Ovary (tissue), 9 donors: ENCODE results near the gene HSF5. TPM values are rescaled to one million over a fixed set of nuclear protein-coding genes. Genes with fewer than 3 reads are reported as not detected.

ENCODE experiments used
- DNase-seq, 5 donors: peaks; one replicate each; pipeline ENCODE4 v3.0.0-alpha.2; 2019 to 2020
- H3K27ac ChIP-seq, 2 donors: fragments of 200-600 bp; one replicate each; pipeline versions ENCODE4 v1.5.1 to v1.8.0; 2019 to 2022
- H3K27me3 ChIP-seq: fragments of 200-600 bp; one replicate; pipeline ENCODE4 v1.8.0; 2022
- H3K36me3 ChIP-seq: fragments of 200-600 bp; sonication (generic); one replicate; pipeline ENCODE4 v1.5.1; 2019
- H3K4me1 ChIP-seq: one replicate; pipeline ENCODE4 v1.8.1; 2013; ENCODE audit warnings: mild to moderate bottlenecking, moderate library complexity; ENCODE audit not compliant: insufficient read depth
- H3K4me3 ChIP-seq: fragments of 200-600 bp; sonication (generic); one replicate; pipeline ENCODE4 v1.5.1; 2017
- H3K9me3 ChIP-seq, 2 donors: fragments of 200-600 bp in 1 of 2; sonication (generic) in 1 of 2; one replicate each; pipeline versions ENCODE4 v1.5.1 to v1.8.1; 2013 to 2019; ENCODE audit warnings: mild to moderate bottlenecking in 1 of 2, moderate library complexity in 1 of 2
- EP300 ChIP-seq: sonication (generic); formaldehyde crosslinking; IDR thresholded peaks from one replicate; pipeline ENCODE4 v1.6.1; 2017; ENCODE audit warnings: antibody characterized with exemption
- POLR2A ChIP-seq: fragments of 450-650 bp; IDR thresholded peaks from one replicate; pipeline ENCODE4 v1.6.1; 2017; ENCODE audit warnings: antibody characterized with exemption, mild to moderate bottlenecking, moderate library complexity
- WGBS, 3 donors: extraction: QIAGEN DNeasy Blood & Tissue Kit in 1 of 3; methylation state at CpG; one replicate each; pipeline versions ENCODE4 v1.1.5 to v1.1.7; 2013 to 2017; 5-methylcytosine and 5-hydroxymethylcytosine counted together
- intact Hi-C, 4 donors: fragments of 100-400 bp; cut with DNase I; formaldehyde crosslinking; loops; one replicate each; pipeline versions ENCODE4 v1.11.0 to v1.15.1; 2022 to 2023
- polyA plus RNA-seq, 2 donors: library from polyadenylated mRNA; stranded (reverse); fragments of 200-250 nt in 1 of 2; fragments of 350-450 nt in 1 of 2; fragmentation: Illumina TruSeq in 1 of 2; extraction: RNeasy Lipid Tissue Mini Kit (QIAGEN cat#74804) in 1 of 2; gene quantifications; one replicate each; pipeline ENCODE4 v1.2.3, GENCODE V29; 2013 to 2014
- total RNA-seq, 7 donors: library from RNA; depleted of rRNA in 2 of 7; stranded (reverse); fragments of >200 nt in 2 of 7; fragmentation: NEBNext Ultra II Directional in 3 of 7; extraction: Animal tissue kit (Norgen Biotek cat#: 25700) in 3 of 7; gene quantifications; one replicate each; pipeline versions ENCODE4 v1.1.0 to v1.2.4, GENCODE V29; 2016 to 2023
- TF ChIP-seq, protein P1 (sequence below), 3 donors: fragments of 450-650 bp in 2 of 3; fragments of 200-600 bp in 1 of 3; IDR thresholded peaks; one replicate each; pipeline versions ENCODE4 v1.5.1 to v1.8.0; 2016 to 2022; ENCODE audit warnings: antibody characterized with exemption in 3 of 3, mild to moderate bottlenecking in 1 of 3
- donor health status: DM: no; HTN: no; CAD: no; lungs with moderate emphysema.
- donor health status: DM: no; HTN: no; CAD: no.
- donor health status: Bipolar disorder and iron deficiency.
- donor health status: DM: yes; HTN: yes; CAD: no.
- donor health status: DM: no; HTN: no; CAD: no.
- donor health status: DM: yes; HTN: yes; CAD: no.

HSF5 gene
- total and polyA plus RNA-seq, 9 donors: 0.05 TPM; not detected in 7

DNA sequence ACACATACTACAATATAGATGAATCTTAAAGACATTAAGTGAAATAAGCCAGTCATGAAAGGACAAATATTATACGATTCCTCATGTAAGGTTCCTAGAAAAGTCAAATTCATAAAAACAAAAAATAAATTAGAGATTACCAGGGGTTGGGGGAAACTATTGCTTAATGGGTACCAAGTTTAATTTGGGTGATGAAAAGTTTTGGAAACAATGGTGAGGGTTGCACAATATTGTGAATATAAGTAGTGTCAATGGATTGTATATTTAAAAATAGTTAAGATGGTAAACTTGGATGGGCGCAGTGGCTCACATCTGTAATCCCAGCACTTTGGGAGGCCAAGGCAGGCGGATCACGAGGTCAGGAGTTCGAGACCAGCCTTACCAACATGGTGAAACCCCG, 17.9 kb downstream of the HSF5 start:
- TF ChIP-seq, protein P1, sequence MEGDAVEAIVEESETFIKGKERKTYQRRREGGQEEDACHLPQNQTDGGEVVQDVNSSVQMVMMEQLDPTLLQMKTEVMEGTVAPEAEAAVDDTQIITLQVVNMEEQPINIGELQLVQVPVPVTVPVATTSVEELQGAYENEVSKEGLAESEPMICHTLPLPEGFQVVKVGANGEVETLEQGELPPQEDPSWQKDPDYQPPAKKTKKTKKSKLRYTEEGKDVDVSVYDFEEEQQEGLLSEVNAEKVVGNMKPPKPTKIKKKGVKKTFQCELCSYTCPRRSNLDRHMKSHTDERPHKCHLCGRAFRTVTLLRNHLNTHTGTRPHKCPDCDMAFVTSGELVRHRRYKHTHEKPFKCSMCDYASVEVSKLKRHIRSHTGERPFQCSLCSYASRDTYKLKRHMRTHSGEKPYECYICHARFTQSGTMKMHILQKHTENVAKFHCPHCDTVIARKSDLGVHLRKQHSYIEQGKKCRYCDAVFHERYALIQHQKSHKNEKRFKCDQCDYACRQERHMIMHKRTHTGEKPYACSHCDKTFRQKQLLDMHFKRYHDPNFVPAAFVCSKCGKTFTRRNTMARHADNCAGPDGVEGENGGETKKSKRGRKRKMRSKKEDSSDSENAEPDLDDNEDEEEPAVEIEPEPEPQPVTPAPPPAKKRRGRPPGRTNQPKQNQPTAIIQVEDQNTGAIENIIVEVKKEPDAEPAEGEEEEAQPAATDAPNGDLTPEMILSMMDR (IDR thresholded peaks at IDR 0.05): no peak
- TF ChIP-seq EP300: no peak
- no peak for TF ChIP-seq POLR2A
- intact Hi-C loops: no loop called here
- 87 to 93% (median 90%) methylated on average over 6 of the region's 6 CpGs for WGBS, 3 donors
- DNase-seq: no peak
- Histone ChIP-seq H3K27me3 (no peaks in the 10 kb centered on the region), H3K36me3 (no peaks in the 10 kb centered on the region), H3K4me1 (no peaks in the 10 kb centered on the region), H3K27ac (no peak overlapping the region), H3K4me3 (no peak overlapping the region), H3K9me3 (no peaks in the 10 kb centered on the region)

DNA sequence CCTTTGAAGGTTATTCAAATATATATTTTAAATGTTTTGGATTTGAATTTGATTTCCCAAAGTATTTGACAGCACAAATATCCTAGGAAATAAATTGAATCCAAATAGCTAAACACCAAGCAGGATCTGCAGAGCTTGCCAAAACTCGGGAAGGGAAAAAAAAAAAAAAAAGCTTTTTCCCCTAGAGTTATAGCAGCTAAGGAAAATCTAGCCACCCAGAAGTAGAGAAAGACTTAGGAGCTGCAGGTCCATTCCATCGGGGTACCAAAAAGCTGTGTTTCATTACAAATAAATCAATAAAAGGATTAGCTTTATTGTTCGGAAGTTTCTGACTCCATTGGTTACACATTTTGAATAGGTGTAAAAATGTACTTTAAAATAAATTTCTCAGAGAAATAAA, 19.3 kb downstream of the HSF5 start:
- TF ChIP-seq POLR2A: no peak
- TF ChIP-seq, protein P1 (IDR thresholded peaks at IDR 0.05): no peak
- no peak for TF ChIP-seq EP300
- DNase-seq: no peak
- H3K4me1 ChIP-seq: no peaks in the 10 kb centered on the region
- H3K36me3 ChIP-seq: no peaks in the 10 kb centered on the region
- intact Hi-C loops: no loop called here
- H3K27me3 ChIP-seq: no peaks in the 10 kb centered on the region
- no peak overlapping the region for H3K4me3 ChIP-seq
- 60 to 66% (median 64%) methylated on average over 3 of the region's 3 CpGs for WGBS, 3 donors
- no peak overlapping the region for H3K27ac ChIP-seq
- H3K9me3 ChIP-seq: no peaks in the 10 kb centered on the region

DNA sequence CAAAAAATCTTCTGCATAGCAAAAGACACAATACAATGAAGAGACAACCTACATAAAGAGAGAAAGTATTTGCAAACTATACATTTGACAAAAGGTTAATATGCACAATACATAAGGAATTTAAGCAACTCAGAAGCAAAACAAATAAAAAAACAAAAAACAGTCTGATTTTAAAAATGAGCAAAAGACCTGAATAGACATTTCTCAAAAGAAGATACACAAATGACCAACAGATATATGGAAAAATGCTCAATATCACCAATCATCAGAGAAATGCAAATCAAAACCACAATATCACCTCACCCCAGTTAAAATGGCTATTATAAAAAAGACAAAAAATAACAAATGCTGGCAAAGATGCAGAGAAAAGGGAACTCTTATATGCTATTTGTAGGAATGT, 32.7 kb downstream of the HSF5 start:
- no peak for DNase-seq
- TF ChIP-seq EP300 (no peak), POLR2A (no peak)
- TF ChIP-seq, protein P1 (IDR thresholded peaks at IDR 0.05): no peak
- no peaks in the 10 kb centered on the region for H3K27me3 ChIP-seq
- intact Hi-C loops: no loop called here
- no peak overlapping the region for H3K4me3 ChIP-seq
- H3K36me3 ChIP-seq: no peaks in the 10 kb centered on the region
- no peak overlapping the region for H3K27ac ChIP-seq
- no peaks in the 10 kb centered on the region for H3K9me3 ChIP-seq
- H3K4me1 ChIP-seq: no peaks in the 10 kb centered on the region

DNA sequence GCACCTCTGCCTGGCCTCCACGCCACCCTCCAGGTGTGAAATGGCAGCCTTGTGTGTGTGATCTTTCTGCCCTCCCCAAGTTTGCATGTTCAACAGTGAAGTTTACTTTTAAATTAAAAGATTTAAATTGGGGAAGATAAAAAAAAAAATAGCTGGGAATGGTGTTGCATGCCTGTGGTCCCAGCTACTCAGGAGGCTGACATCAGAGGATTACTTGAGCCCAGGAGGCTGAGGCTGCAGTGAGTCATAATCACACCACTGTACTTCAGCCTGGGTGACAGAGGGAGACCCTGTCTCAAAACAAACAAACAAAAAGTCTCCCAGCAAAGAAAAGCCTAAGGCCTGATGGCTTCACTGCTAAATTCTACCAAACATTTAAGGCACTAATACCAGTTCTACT, 35.5 kb downstream of the HSF5 start:
- intact Hi-C loops: no loop called here
- TF ChIP-seq POLR2A (no peak), EP300 (no peak)
- TF ChIP-seq, protein P1 (IDR thresholded peaks at IDR 0.05): no peak
- H3K4me1 ChIP-seq: no peaks in the 10 kb centered on the region
- 96 to 98% (median 97%) methylated on average over 1 of the region's 1 CpG for WGBS, 3 donors
- no peaks in the 10 kb centered on the region for H3K9me3 ChIP-seq
- no peak overlapping the region for H3K27ac ChIP-seq
- DNase-seq: no peak
- H3K36me3 ChIP-seq: no peaks in the 10 kb centered on the region
- no peak overlapping the region for H3K4me3 ChIP-seq
- no peaks in the 10 kb centered on the region for H3K27me3 ChIP-seq
